H1 (cell line): ENCODE data around the gene ZSCAN10. TPM values are rescaled to one million over a fixed set of nuclear protein-coding genes. Genes with fewer than 3 reads are reported as not detected.
"Not testable (repeated sequence)": the region's sequence is repeated elsewhere in the genome, so short reads cannot be mapped to it uniquely, and the experiment has no call there.

ENCODE experiments used
- CTCF ChIA-PET: fragments of 300-600 bp; sonication (Branson Sonifier 250); formaldehyde crosslinking; loops from one replicate; lab custom pipeline; 2021; ENCODE audit not compliant: partially characterized antibody; lab: Charles Lee
- POLR2A ChIA-PET: fragments of 300-600 bp; sonication (Branson Sonifier 250); formaldehyde crosslinking; loops from one replicate; lab custom pipeline; 2021; ENCODE audit warnings: inconsistent platforms; ENCODE audit not compliant: partially characterized antibody; lab: Charles Lee
- DNase-seq, 2 experiments: peaks; one replicate each; pipeline versions ENCODE4 v3.0.0 to v3.0.0-alpha.2; 2010 to 2022; ENCODE audit warnings: low spot score in 2 of 2, low read depth in 1 of 2, mixed read lengths in 1 of 2
- FAIRE-seq: peaks from 2 replicates; lab custom pipeline; 2011; peaks lifted over from hg19 to GRCh38; lab: Jason Lieb, UNC
- H2AFZ ChIP-seq: 2 replicates; pipeline ENCODE4 v1.8.1; 2012; ENCODE audit warnings: low read length, inconsistent platforms
- H2AK5ac ChIP-seq: 2 replicates; pipeline ENCODE4 v1.6.1; 2013; ENCODE audit warnings: low read depth, low read length
- H2BK120ac ChIP-seq: replicated peaks from 2 replicates; pipeline ENCODE3; 2013; ENCODE audit warnings: low read depth, low read length, inconsistent platforms
- H2BK12ac ChIP-seq: 2 replicates; pipeline ENCODE4 v1.6.1; 2013; ENCODE audit warnings: low read depth, low read length
- H2BK15ac ChIP-seq: 2 replicates; pipeline ENCODE4 v1.6.1; 2013; ENCODE audit warnings: low read length
- H2BK20ac ChIP-seq: 2 replicates; pipeline ENCODE4 v1.6.1; 2013; ENCODE audit warnings: low read length
- H2BK5ac ChIP-seq: 2 replicates; pipeline ENCODE4 v1.6.1; 2013; ENCODE audit warnings: low read depth, low read length
- H3K14ac ChIP-seq: 2 replicates; pipeline ENCODE4 v1.6.1; 2013; ENCODE audit warnings: inconsistent platforms; ENCODE audit not compliant: insufficient read length
- H3K18ac ChIP-seq: 2 replicates; pipeline ENCODE4 v1.6.1; 2013; ENCODE audit warnings: low read length; ENCODE audit errors: extremely low read depth
- H3K23ac ChIP-seq: 2 replicates; pipeline ENCODE4 v1.6.1; 2013; ENCODE audit warnings: inconsistent platforms; ENCODE audit not compliant: insufficient read length
- H3K23me2 ChIP-seq: 2 replicates; pipeline ENCODE4 v1.6.1; 2013; ENCODE audit warnings: low read depth, low read length
- H3K27ac ChIP-seq: 2 replicates; pipeline ENCODE4 v1.6.1; 2011; ENCODE audit warnings: low read depth, low read length, inconsistent platforms
- H3K27me3 ChIP-seq, 4 experiments: replicated peaks in 1 of 4; 1 replicate in 1 of 4; 2 replicates in 3 of 4; pipeline versions ENCODE4 v1.6.1 to v1.8.1; 2011 to 2013; ENCODE audit warnings: low read length in 3 of 4, mild to moderate bottlenecking in 3 of 4, inconsistent platforms in 2 of 4, mixed read lengths in 2 of 4, moderate library complexity in 1 of 4; ENCODE audit not compliant: control insufficient read depth in 3 of 4, insufficient read depth in 3 of 4; ENCODE audit errors: extremely low read depth in 1 of 4
- H3K36me3 ChIP-seq, 4 experiments: 2 replicates each; pipeline versions ENCODE4 v1.6.1 to v1.8.1; 2011 to 2013; ENCODE audit warnings: mild to moderate bottlenecking in 4 of 4, low read length in 3 of 4, moderate library complexity in 2 of 4, control low read depth in 1 of 4, inconsistent platforms in 1 of 4; ENCODE audit not compliant: insufficient read depth in 4 of 4, control insufficient read depth in 2 of 4
- H3K4ac ChIP-seq: replicated peaks from 2 replicates; pipeline ENCODE3; 2013; ENCODE audit warnings: low read length, low read depth, mixed read lengths, inconsistent platforms; ENCODE audit not compliant: insufficient read length
- H3K4me1 ChIP-seq, 4 experiments: replicated peaks in 1 of 4; 1 replicate in 1 of 4; 2 replicates in 3 of 4; pipeline versions ENCODE4 v1.6.1 to v1.8.1; 2011 to 2013; ENCODE audit warnings: low read length in 3 of 4, inconsistent platforms in 2 of 4, mixed read lengths in 1 of 4; ENCODE audit not compliant: insufficient read depth in 4 of 4, control insufficient read depth in 3 of 4
- H3K4me2 ChIP-seq, 2 experiments: 2 replicates each; pipeline versions ENCODE4 v1.6.1 to v1.8.1; 2011 to 2013; ENCODE audit warnings: low read depth in 2 of 2, low read length in 2 of 2, control low read depth in 1 of 2, inconsistent platforms in 1 of 2, mild to moderate bottlenecking in 1 of 2; ENCODE audit not compliant: insufficient read depth in 1 of 2
- H3K4me3 ChIP-seq, 4 experiments: fragments of 200-600, 300-600 bp in 1 of 4; sonication (generic), shearing (Covaris generic), sonication (Bioruptor Twin) in 1 of 4; 2 replicates each; pipeline versions ENCODE4 v1.5.1 to v1.8.1; 2011 to 2016; ENCODE audit warnings: low read length in 4 of 4, low read depth in 3 of 4, control low read depth in 2 of 4, inconsistent platforms in 2 of 4, mild to moderate bottlenecking in 2 of 4, mixed read lengths in 1 of 4, moderate library complexity in 1 of 4; ENCODE audit not compliant: insufficient read depth in 2 of 4; ENCODE audit errors: extremely low read depth in 1 of 4
- H3K56ac ChIP-seq: replicated peaks from 2 replicates; pipeline ENCODE3; 2013; ENCODE audit warnings: low read depth, mild to moderate bottlenecking, mixed read lengths, low read length, inconsistent platforms; ENCODE audit not compliant: insufficient read length
- H3K79me1 ChIP-seq: 2 replicates; pipeline ENCODE4 v1.6.1; 2013; ENCODE audit warnings: low read depth, low read length, control low read depth
- H3K79me2 ChIP-seq, 2 experiments: 2 replicates each; pipeline versions ENCODE4 v1.6.1 to v1.8.1; 2012 to 2013; ENCODE audit warnings: low read length in 2 of 2, mild to moderate bottlenecking in 2 of 2, inconsistent platforms in 1 of 2; ENCODE audit not compliant: insufficient read depth in 2 of 2, control insufficient read depth in 1 of 2
- H3K9ac ChIP-seq, 4 experiments: replicated peaks in 1 of 4; 1 replicate in 1 of 4; 2 replicates in 3 of 4; pipeline versions ENCODE4 v1.6.1 to v1.8.1; 2011 to 2013; ENCODE audit warnings: low read depth in 3 of 4, low read length in 3 of 4, control low read depth in 2 of 4, mild to moderate bottlenecking in 2 of 4, moderate library complexity in 2 of 4, inconsistent platforms in 1 of 4; ENCODE audit errors: extremely low read depth in 1 of 4
- H3K9me3 ChIP-seq, 2 experiments: 2 replicates each; pipeline versions ENCODE4 v1.6.1 to v1.8.1; 2012 to 2013; ENCODE audit warnings: mild to moderate bottlenecking in 2 of 2, moderate library complexity in 2 of 2, control low read depth in 1 of 2, inconsistent platforms in 1 of 2, low read depth in 1 of 2, low read length in 1 of 2, mixed read lengths in 1 of 2; ENCODE audit not compliant: insufficient read depth in 2 of 2
- H4K20me1 ChIP-seq, 2 experiments: replicated peaks in 1 of 2; 2 replicates each; pipeline versions ENCODE3 to v1.8.1; 2011 to 2013; ENCODE audit warnings: inconsistent platforms in 2 of 2, low read length in 2 of 2, mild to moderate bottlenecking in 1 of 2; ENCODE audit not compliant: insufficient read depth in 2 of 2, control insufficient read depth in 1 of 2
- H4K5ac ChIP-seq: 2 replicates; pipeline ENCODE4 v1.6.1; 2013; ENCODE audit warnings: low read length, low read depth, mixed read lengths, inconsistent platforms; ENCODE audit not compliant: insufficient read length
- H4K8ac ChIP-seq: 2 replicates; pipeline ENCODE4 v1.8.0; 2013; ENCODE audit warnings: mild to moderate bottlenecking, moderate library complexity, low read length, inconsistent platforms; ENCODE audit not compliant: insufficient read depth; ENCODE audit errors: extremely low read depth
- H4K91ac ChIP-seq: replicated peaks from 2 replicates; pipeline ENCODE3; 2013; ENCODE audit warnings: low read length, mixed read lengths, inconsistent platforms; ENCODE audit not compliant: insufficient read length
- WGBS, 2 experiments: shearing (Covaris generic) in 1 of 2; methylation state at CpG; one replicate each; pipeline versions ENCODE4 v1.1.6 to v1.1.7; 2013 to 2015; ENCODE audit warnings: low lambda C conversion rate in 2 of 2, mixed read lengths in 2 of 2, inconsistent platforms in 1 of 2, low coverage in 1 of 2, missing lambda C conversion rate in 1 of 2; ENCODE audit not compliant: insufficient replicate concordance in 2 of 2, insufficient coverage in 1 of 2, insufficient read length in 1 of 2; ENCODE audit errors: extremely low coverage in 1 of 2, missing lambda C conversion rate in 1 of 2; 5-methylcytosine and 5-hydroxymethylcytosine counted together
- polyA plus RNA-seq, 7 experiments: library from polyadenylated mRNA; depleted of rRNA in 3 of 7; stranded (reverse) in 5 of 7; unstranded in 2 of 7; fragments of >200 nt in 5 of 7; fragments of 200-250 nt in 2 of 7; gene quantifications; 1 replicate in 5 of 7; 2 replicates in 1 of 7; 4 replicates in 1 of 7; pipeline versions ENCODE4 v1.2.1 to v1.2.3, GENCODE V29; 2011 to 2013; ENCODE audit warnings: missing spikeins in 2 of 7, mixed read lengths in 2 of 7
- total RNA-seq: library from RNA; stranded (reverse); fragmentation: NEBNext Ultra II Directional; extraction: Animal tissue kit (Norgen Biotek cat#: 25700); gene quantifications from 2 replicates; pipeline ENCODE4 v1.2.1, GENCODE V29; 2021

The ZSCAN10 gene
- total and polyA plus RNA-seq, 2 of the 8 experiments (the other 6 are each of a cell fraction or from before 2014, with no cell fraction given), result 209 to 314 TPM

GRCh38 chr16:3075946-3076345 is 23.1 kb downstream of the ZSCAN10 start:
- H2AFZ ChIP-seq, DNase-seq, H3K4me2 ChIP-seq, H2BK12ac ChIP-seq, H3K4me3 ChIP-seq, H2BK20ac ChIP-seq, H3K27ac ChIP-seq, H3K9ac ChIP-seq, H3K18ac ChIP-seq, H3K36me3 ChIP-seq, H2BK15ac ChIP-seq, H3K56ac ChIP-seq, H3K79me1 ChIP-seq, H3K9me3 ChIP-seq, H4K5ac ChIP-seq, H3K23ac ChIP-seq, H3K4ac ChIP-seq, H3K4me1 ChIP-seq, H2BK120ac ChIP-seq, H3K79me2 ChIP-seq, H4K20me1 ChIP-seq, H4K8ac ChIP-seq, FAIRE-seq, H2BK5ac ChIP-seq, H3K14ac ChIP-seq, H3K23me2 ChIP-seq, H3K27me3 ChIP-seq, H4K91ac ChIP-seq: not testable (repeated sequence)
- POLR2A ChIA-PET, result interaction anchor here (0.6 to 6.6 kb wide), 12 partner anchors 8 to 69 kb away, joined by 3 to 86 read pairs (median 6); partner anchors contain the start of genes IL32 and ZSCAN10
- H2AK5ac ChIP-seq, result 0 out of 2 replicates have a peak overlapping the region, but pooled peaks have one; percentile 48
- WGBS, 2 experiments, result 84% methylated on average over 6 of the region's 6 CpGs; no CpG with 5 or more reads in 1 of the 2 experiments
- CTCF ChIA-PET, result interaction anchor here (0.6 to 4.4 kb wide), 15 partner anchors 9 to 425 kb away, joined by 3 to 22 read pairs (median 5); partner anchors contain the start of genes CLUAP1 and ZSCAN10
